ENCODE measurements around the gene SF3A1. TPM values are rescaled to one million over a fixed set of nuclear protein-coding genes. Genes with fewer than 3 reads are reported as not detected.

Gene SF3A1
- total and polyA plus RNA-seq, 4 donors = 19.6 to 41.6 (median 23.9) TPM

- H3K4me3 ChIP-seq (ENCODE audit: low read depth in 1 of 3, low read length in 3 of 3) = no peak overlapping the region
- DNase-seq (ENCODE audit: low spot score) = no peak
- H3K9ac ChIP-seq (ENCODE audit: low read depth in 1 of 2, low read length in 2 of 2) = no peak overlapping the region
- no peaks in the 10 kb centered on the region for H3K27me3 ChIP-seq (ENCODE audit: control insufficient read depth in 4 of 4, insufficient read depth in 4 of 4, low read length in 3 of 4)
- H3K4me1 ChIP-seq (ENCODE audit: control insufficient read depth in 4 of 4, insufficient read depth in 4 of 4, low read length in 3 of 4) = peaks cover 6 to 32% (median 26%) of the 10 kb centered on the region in 4 donors
- TF ChIP-seq RXRA (IDR thresholded peaks at IDR 0.05) = no peak
- no peak for TF ChIP-seq REST (IDR thresholded peaks at IDR 0.05)
- TF ChIP-seq RAD21 (IDR thresholded peaks at IDR 0.05) = no peak
- TF ChIP-seq YY1 (IDR thresholded peaks at IDR 0.05) = no peak
- no peak for TF ChIP-seq HNF4A (conservative IDR thresholded peaks at IDR 0.05)
- no peak for TF ChIP-seq GABPA (IDR thresholded peaks at IDR 0.05 in 1 of 2, conservative IDR thresholded peaks at IDR 0.05 in 1 of 2)
- TF ChIP-seq ATF3 (IDR thresholded peaks at IDR 0.05) = no peak
- TF ChIP-seq FOXA2 (IDR thresholded peaks at IDR 0.05) = no peak
- TF ChIP-seq TAF1 (conservative IDR thresholded peaks at IDR 0.05) = no peak
- TF ChIP-seq CTCF (IDR thresholded peaks at IDR 0.05; ENCODE audit: low read depth, low read length, missing input control) = no peak
- no peak for TF ChIP-seq ZBTB33 (IDR thresholded peaks at IDR 0.05)
- no peak for TF ChIP-seq HNF4G (IDR thresholded peaks at IDR 0.05)
- TF ChIP-seq JUND (IDR thresholded peaks at IDR 0.05) = no peak
- no peak for TF ChIP-seq NR2F2 (IDR thresholded peaks at IDR 0.05)
- H3K27ac ChIP-seq (ENCODE audit: low read depth in 1 of 2, low read length in 2 of 2) = no peak overlapping the region
- H3K9me3 ChIP-seq (ENCODE audit: control insufficient read depth in 4 of 4, low read length in 3 of 4) = no peaks in the 10 kb centered on the region
- no peaks in the 10 kb centered on the region for H3K36me3 ChIP-seq (ENCODE audit: control insufficient read depth in 4 of 4, insufficient read depth in 3 of 4, low read depth in 1 of 4, low read length in 3 of 4)
- WGBS = 95% methylated on average over 6 of the region's 6 CpGs
Observed at GRCh38 chr22:30358541-30358940, 1.8 kb upstream of the SF3A1 start.

GRCh38 chr22:30357650-30358215, 1.0 kb upstream of the SF3A1 start:
- H3K9me3 ChIP-seq (ENCODE audit: control insufficient read depth in 4 of 4, low read length in 3 of 4) = no peaks in the 10 kb centered on the region
- H3K27ac ChIP-seq (ENCODE audit: low read depth in 1 of 2, low read length in 2 of 2) = no peak overlapping the region
- 65% methylated on average over 22 of the region's 22 CpGs for WGBS
- no peak overlapping the region for H3K4me3 ChIP-seq (ENCODE audit: low read depth in 1 of 3, low read length in 3 of 3)
- no peak overlapping the region for H3K9ac ChIP-seq (ENCODE audit: low read depth in 1 of 2, low read length in 2 of 2)
- H3K27me3 ChIP-seq (ENCODE audit: control insufficient read depth in 4 of 4, insufficient read depth in 4 of 4, low read length in 3 of 4) = no peaks in the 10 kb centered on the region
- peaks cover under 1 to 3% (median 2%) of the 10 kb centered on the region in 4 donors for H3K36me3 ChIP-seq (ENCODE audit: control insufficient read depth in 4 of 4, insufficient read depth in 3 of 4, low read depth in 1 of 4, low read length in 3 of 4)
- DNase-seq (ENCODE audit: low spot score) = no peak
- H3K4me1 ChIP-seq (ENCODE audit: control insufficient read depth in 4 of 4, insufficient read depth in 4 of 4, low read length in 3 of 4) = peaks cover 6 to 32% (median 26%) of the 10 kb centered on the region in 4 donors
- TF ChIP-seq HNF4A (conservative IDR thresholded peaks at IDR 0.05) (no peak), NR2F2 (IDR thresholded peaks at IDR 0.05) (no peak), YY1 (IDR thresholded peaks at IDR 0.05) (no peak), FOXA2 (IDR thresholded peaks at IDR 0.05) (no peak), GABPA (IDR thresholded peaks at IDR 0.05 in 1 of 2, conservative IDR thresholded peaks at IDR 0.05 in 1 of 2) (no peak), CTCF (IDR thresholded peaks at IDR 0.05; ENCODE audit: low read depth, low read length, missing input control) (no peak), EGR1 (IDR thresholded peaks at IDR 0.05; ENCODE audit: low read depth in 2 of 2) (no peak), REST (IDR thresholded peaks at IDR 0.05) (no peak), SP1 (IDR thresholded peaks at IDR 0.05) (no peak), RAD21 (IDR thresholded peaks at IDR 0.05) (no peak)

All from liver (tissue), 9 donors.